B cell (primary cell): ENCODE data around the gene ASTN2.

Source experiments
- CTCF ChIP-seq: fragments of 200-600 bp; IDR thresholded peaks from one replicate; pipeline ENCODE4 v1.8.0; 2022; ENCODE audit warnings: antibody characterized with exemption, mild to moderate bottlenecking
- EZH2 ChIP-seq: IDR thresholded peaks from 2 replicates; pipeline ENCODE4 v1.6.1; 2012; ENCODE audit warnings: borderline replicate concordance, low read depth, mild to moderate bottlenecking, moderate library complexity, low read length; ENCODE audit not compliant: insufficient read depth, poor library complexity, severe bottlenecking

GRCh38 chr9:117122953-117123352 is 291.9 kb downstream of the ASTN2 start:
- TF ChIP-seq CTCF (no peak), EZH2 (no peak)
